ENCODE results near the gene SLF2.
A peak's percentile ranks its signal among the peaks of the same experiment; 100 is the strongest.

The SLF2 gene

DNA sequence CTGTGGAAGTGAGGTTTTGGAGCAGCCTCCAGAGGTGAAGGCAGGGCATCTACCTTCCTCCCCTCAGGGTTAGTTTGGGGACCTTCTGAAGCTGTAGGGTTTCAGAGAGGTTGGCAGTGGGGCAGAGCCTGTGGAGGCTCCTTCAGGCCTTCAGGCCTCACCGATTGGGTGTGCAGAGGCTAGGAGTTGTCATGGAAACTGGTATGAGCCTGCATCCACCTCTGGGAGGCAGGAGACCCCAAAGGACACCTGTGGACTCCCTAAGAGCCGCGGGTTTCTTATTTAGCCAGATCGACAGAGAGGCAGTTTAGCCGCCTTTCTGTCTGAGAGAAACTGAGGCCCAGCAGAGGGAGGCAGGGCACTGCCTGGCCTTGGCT, 88.9 kb downstream of the SLF2 start:
- peak overlapping the region; percentile 6 for H3K4me3 ChIP-seq (ENCODE audit: insufficient read length, low read depth)
- no peak for DNase-seq (ENCODE audit: low read depth, low spot score)

DNA sequence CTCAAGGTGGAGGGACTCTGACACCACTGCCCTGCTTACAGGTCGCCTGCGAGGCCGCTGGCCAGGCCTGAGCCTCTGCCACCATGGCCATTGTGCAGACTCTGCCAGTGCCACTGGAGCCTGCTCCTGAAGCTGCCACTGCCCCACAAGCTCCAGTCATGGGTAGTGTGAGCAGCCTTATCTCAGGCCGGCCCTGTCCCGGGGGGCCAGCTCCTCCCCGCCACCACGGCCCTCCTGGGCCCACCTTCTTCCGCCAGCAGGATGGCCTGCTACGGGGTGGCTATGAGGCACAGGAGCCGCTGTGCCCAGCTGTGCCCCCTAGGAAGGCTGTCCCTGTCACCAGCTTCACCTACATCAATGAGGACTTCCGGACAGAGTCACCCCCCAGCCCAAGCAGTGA, 89.7 kb downstream of the SLF2 start:
- Histone ChIP-seq H3K9me3 (ENCODE audit: insufficient read depth, low read length) (no peaks in the 10 kb centered on the region), H3K27me3 (ENCODE audit: insufficient read depth, insufficient read length) (no peaks in the 10 kb centered on the region), H3K36me3 (ENCODE audit: insufficient read depth, insufficient read length, low read length) (peaks cover 61% of the 10 kb centered on the region), H3K4me1 (ENCODE audit: insufficient read depth, insufficient read length) (peaks cover 5% of the 10 kb centered on the region), H3K9ac (ENCODE audit: insufficient read length, low read depth) (no peak overlapping the region), H3K4me3 (ENCODE audit: insufficient read length, low read depth) (no peak overlapping the region)
- TF ChIP-seq ZNF274 (IDR thresholded peaks at IDR 0.05; ENCODE audit: low read depth, low read length) (no peak), YY1 (IDR thresholded peaks at IDR 0.05; ENCODE audit: insufficient read depth, insufficient read length) (no peak), SUZ12 (IDR thresholded peaks at IDR 0.05; ENCODE audit: extremely low read depth, insufficient read depth, insufficient read length) (no peak)
- DNase-seq (ENCODE audit: low read depth, low spot score): no peak

More for the DNA sequence above, 88.9 kb downstream of the SLF2 start:
- peaks cover 6% of the 10 kb centered on the region for H3K4me1 ChIP-seq (ENCODE audit: insufficient read depth, insufficient read length)
- peak overlapping the region; percentile 17 for H3K9ac ChIP-seq (ENCODE audit: insufficient read length, low read depth)
- H3K27me3 ChIP-seq (ENCODE audit: insufficient read depth, insufficient read length): no peaks in the 10 kb centered on the region
- TF ChIP-seq YY1 (IDR thresholded peaks at IDR 0.05; ENCODE audit: insufficient read depth, insufficient read length): no peak
- TF ChIP-seq ZNF274 (IDR thresholded peaks at IDR 0.05; ENCODE audit: low read depth, low read length): no peak
- no peak for TF ChIP-seq SUZ12 (IDR thresholded peaks at IDR 0.05; ENCODE audit: extremely low read depth, insufficient read depth, insufficient read length)
- H3K36me3 ChIP-seq (ENCODE audit: insufficient read depth, insufficient read length, low read length): peaks cover 53% of the 10 kb centered on the region
- H3K9me3 ChIP-seq (ENCODE audit: insufficient read depth, low read length): no peaks in the 10 kb centered on the region

DNA sequence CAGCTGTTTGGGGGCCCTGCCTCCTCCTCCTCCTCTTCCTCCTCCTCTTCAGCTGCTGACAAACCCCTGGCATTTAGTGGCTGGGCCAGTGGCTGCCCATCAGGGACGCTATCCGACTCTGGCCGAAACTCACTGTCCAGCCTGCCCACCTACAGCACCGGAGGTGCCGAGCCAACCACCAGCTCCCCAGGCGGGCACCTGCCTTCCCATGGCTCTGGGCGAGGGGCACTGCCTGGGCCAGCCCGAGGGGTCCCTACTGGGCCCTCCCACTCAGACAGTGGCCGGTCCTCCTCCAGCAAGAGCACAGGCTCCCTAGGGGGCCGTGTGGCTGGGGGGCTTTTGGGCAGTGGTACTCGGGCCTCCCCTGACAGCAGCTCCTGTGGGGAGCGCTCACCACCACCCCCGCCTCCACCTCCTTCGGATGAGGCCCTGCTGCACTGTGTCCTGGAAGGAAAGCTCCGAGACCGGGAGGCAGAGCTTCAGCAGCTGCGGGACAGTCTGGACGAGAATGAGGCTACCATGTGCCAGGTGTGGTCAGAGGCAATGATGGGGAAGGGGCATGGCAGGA, 91.0 kb downstream of the SLF2 start:
- TF ChIP-seq ZNF274 (IDR thresholded peaks at IDR 0.05; ENCODE audit: low read depth, low read length) (no peak), SUZ12 (IDR thresholded peaks at IDR 0.05; ENCODE audit: extremely low read depth, insufficient read depth, insufficient read length) (no peak), YY1 (IDR thresholded peaks at IDR 0.05; ENCODE audit: insufficient read depth, insufficient read length) (no peak)
- Histone ChIP-seq H3K9ac (ENCODE audit: insufficient read length, low read depth) (no peak overlapping the region), H3K27me3 (ENCODE audit: insufficient read depth, insufficient read length) (no peaks in the 10 kb centered on the region), H3K4me3 (ENCODE audit: insufficient read length, low read depth) (no peak overlapping the region), H3K9me3 (ENCODE audit: insufficient read depth, low read length) (no peaks in the 10 kb centered on the region), H3K4me1 (ENCODE audit: insufficient read depth, insufficient read length) (peaks cover 8% of the 10 kb centered on the region), H3K36me3 (ENCODE audit: insufficient read depth, insufficient read length, low read length) (peaks cover 61% of the 10 kb centered on the region)
- no peak for DNase-seq (ENCODE audit: low read depth, low spot score)

DNA sequence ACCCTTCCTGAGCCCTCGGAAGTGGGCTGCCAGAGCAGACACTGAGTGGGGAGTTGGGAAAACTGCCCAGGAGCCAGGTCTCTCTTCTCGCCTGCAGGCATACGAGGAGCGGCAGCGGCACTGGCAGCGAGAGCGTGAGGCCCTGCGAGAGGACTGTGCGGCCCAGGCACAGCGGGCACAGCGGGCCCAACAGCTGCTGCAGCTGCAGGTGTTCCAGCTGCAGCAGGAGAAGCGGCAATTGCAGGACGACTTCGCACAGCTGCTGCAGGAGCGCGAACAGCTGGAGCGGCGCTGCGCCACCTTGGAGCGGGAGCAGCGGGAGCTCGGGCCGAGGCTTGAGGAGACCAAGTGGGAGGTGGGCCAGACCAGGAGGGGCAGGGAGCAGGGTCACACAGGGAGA, 92.6 kb downstream of the SLF2 start:
- peaks cover 61% of the 10 kb centered on the region for H3K36me3 ChIP-seq (ENCODE audit: insufficient read depth, insufficient read length, low read length)

DNA sequence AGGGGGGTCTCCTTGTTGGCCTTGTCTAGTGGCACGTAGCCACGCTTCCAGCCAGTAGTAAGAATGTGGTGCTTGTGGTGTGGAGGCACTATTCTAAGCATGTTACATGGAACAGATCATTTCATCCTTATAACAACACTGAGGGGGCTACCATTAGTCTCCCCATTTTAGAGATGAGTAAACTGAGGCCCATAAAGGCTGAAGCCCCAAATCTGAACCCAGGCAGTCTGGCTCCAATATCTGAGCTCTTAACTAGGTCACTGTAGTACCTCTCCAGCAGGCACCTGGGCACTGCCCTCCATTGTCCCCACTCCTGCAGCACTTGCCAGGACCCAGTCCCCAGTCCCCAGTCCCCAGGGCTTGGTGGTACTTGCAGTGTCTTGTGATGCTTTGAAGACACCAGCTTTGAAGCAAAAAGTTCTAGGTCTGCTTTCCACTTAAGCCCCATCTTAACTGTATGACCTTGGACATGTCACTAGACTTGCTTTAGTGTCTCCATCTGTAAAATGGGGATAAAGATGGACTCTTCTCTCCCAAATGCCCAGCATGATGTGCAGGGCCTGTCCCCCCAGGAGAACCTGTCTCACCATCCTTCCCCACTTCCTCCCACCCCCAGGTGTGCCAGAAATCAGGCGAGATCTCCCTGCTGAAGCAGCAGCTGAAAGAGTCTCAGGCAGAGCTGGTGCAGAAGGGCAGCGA, 93.3 kb downstream of the SLF2 start:
- TF ChIP-seq ZNF274 (IDR thresholded peaks at IDR 0.05; ENCODE audit: low read depth, low read length): no peak
- no peak for TF ChIP-seq YY1 (IDR thresholded peaks at IDR 0.05; ENCODE audit: insufficient read depth, insufficient read length)
- no peak for TF ChIP-seq SUZ12 (IDR thresholded peaks at IDR 0.05; ENCODE audit: extremely low read depth, insufficient read depth, insufficient read length)
- Histone ChIP-seq H3K27me3 (ENCODE audit: insufficient read depth, insufficient read length) (no peaks in the 10 kb centered on the region), H3K36me3 (ENCODE audit: insufficient read depth, insufficient read length, low read length) (peaks cover 58% of the 10 kb centered on the region), H3K9ac (ENCODE audit: insufficient read length, low read depth) (no peak overlapping the region), H3K9me3 (ENCODE audit: insufficient read depth, low read length) (no peaks in the 10 kb centered on the region), H3K4me3 (ENCODE audit: insufficient read length, low read depth) (no peak overlapping the region), H3K4me1 (ENCODE audit: insufficient read depth, insufficient read length) (peaks cover 6% of the 10 kb centered on the region)
- no peak for DNase-seq (ENCODE audit: low read depth, low spot score)

More for the DNA sequence above, 92.6 kb downstream of the SLF2 start:
- Histone ChIP-seq H3K9me3 (ENCODE audit: insufficient read depth, low read length) (no peaks in the 10 kb centered on the region), H3K9ac (ENCODE audit: insufficient read length, low read depth) (no peak overlapping the region), H3K4me1 (ENCODE audit: insufficient read depth, insufficient read length) (peaks cover 9% of the 10 kb centered on the region), H3K4me3 (ENCODE audit: insufficient read length, low read depth) (no peak overlapping the region), H3K27me3 (ENCODE audit: insufficient read depth, insufficient read length) (no peaks in the 10 kb centered on the region)
- no peak for DNase-seq (ENCODE audit: low read depth, low spot score)
- TF ChIP-seq ZNF274 (IDR thresholded peaks at IDR 0.05; ENCODE audit: low read depth, low read length): no peak
- no peak for TF ChIP-seq YY1 (IDR thresholded peaks at IDR 0.05; ENCODE audit: insufficient read depth, insufficient read length)
- TF ChIP-seq SUZ12 (IDR thresholded peaks at IDR 0.05; ENCODE audit: extremely low read depth, insufficient read depth, insufficient read length): no peak

DNA sequence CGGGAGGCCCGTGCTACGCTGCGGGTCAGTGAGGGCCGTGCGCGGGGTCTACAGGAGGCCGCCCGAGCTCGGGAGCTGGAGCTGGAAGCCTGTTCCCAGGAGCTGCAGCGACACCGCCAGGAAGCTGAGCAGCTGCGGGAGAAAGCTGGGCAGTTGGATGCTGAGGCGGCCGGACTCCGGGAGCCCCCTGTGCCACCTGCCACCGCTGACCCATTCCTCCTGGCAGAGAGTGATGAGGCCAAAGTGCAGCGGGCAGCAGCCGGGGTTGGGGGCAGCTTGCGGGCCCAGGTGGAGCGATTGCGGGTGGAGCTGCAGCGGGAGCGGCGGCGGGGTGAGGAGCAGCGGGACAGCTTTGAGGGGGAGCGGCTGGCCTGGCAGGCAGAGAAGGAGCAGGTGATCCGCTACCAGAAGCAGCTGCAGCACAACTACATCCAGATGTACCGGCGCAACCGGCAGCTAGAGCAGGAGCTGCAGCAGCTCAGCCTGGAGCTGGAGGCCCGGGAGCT, 93.9 kb downstream of the SLF2 start:
- peaks cover 3% of the 10 kb centered on the region for H3K4me1 ChIP-seq (ENCODE audit: insufficient read depth, insufficient read length)
- no peak for DNase-seq (ENCODE audit: low read depth, low spot score)
- no peaks in the 10 kb centered on the region for H3K9me3 ChIP-seq (ENCODE audit: insufficient read depth, low read length)
- no peak for TF ChIP-seq YY1 (IDR thresholded peaks at IDR 0.05; ENCODE audit: insufficient read depth, insufficient read length)
- H3K4me3 ChIP-seq (ENCODE audit: insufficient read length, low read depth): no peak overlapping the region
- no peak overlapping the region for H3K9ac ChIP-seq (ENCODE audit: insufficient read length, low read depth)
- H3K36me3 ChIP-seq (ENCODE audit: insufficient read depth, insufficient read length, low read length): peaks cover 55% of the 10 kb centered on the region
- H3K27me3 ChIP-seq (ENCODE audit: insufficient read depth, insufficient read length): no peaks in the 10 kb centered on the region

DNA sequence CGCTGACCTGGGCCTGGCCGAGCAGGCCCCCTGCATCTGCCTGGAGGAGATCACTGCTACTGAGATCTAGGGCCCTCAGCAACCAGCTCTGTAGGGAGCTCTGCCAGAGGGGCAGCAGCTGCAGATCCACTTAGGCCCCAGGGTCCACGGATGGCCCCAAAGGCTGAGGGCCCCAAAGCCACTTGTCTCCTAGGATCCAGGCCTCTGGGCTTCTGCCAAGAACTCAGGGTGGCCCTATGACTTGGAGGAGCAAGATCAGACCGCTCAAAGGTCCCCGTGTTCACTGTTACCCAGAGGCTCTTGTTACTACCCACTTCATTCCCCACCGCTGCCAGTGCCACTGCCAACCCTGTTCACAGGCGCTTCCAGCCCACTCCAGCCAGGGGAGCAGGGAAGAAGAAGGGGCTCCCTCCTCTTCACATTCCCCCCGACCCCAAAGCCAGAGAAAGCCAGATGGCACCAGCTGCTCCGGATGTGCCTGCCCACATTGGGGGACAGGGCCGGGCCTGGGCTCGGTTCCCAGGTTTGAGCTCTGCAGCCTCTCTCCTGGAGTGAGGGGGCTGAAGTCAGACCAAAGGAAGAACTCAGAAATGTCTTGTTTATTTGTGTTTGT, 94.4 kb downstream of the SLF2 start:
- peaks cover 6% of the 10 kb centered on the region for H3K4me1 ChIP-seq (ENCODE audit: insufficient read depth, insufficient read length)
- no peak overlapping the region for H3K4me3 ChIP-seq (ENCODE audit: insufficient read length, low read depth)
- no peak for TF ChIP-seq ZNF274 (IDR thresholded peaks at IDR 0.05; ENCODE audit: low read depth, low read length)
- no peak for DNase-seq (ENCODE audit: low read depth, low spot score)
- peaks cover 51% of the 10 kb centered on the region for H3K36me3 ChIP-seq (ENCODE audit: insufficient read depth, insufficient read length, low read length)
- H3K27me3 ChIP-seq (ENCODE audit: insufficient read depth, insufficient read length): no peaks in the 10 kb centered on the region
- H3K9ac ChIP-seq (ENCODE audit: insufficient read length, low read depth): no peak overlapping the region
- no peaks in the 10 kb centered on the region for H3K9me3 ChIP-seq (ENCODE audit: insufficient read depth, low read length)
